DMS79 treated with DMSO at 0.1 percent for 48 hours (cell line): Measurements from ENCODE around the gene ATF5.
"Not testable (repeated sequence)": the region's sequence is repeated elsewhere in the genome, so short reads cannot be mapped to it uniquely, and the experiment has no call there.

Source experiments
- DNase-seq: peaks from one replicate; lab custom pipeline; 2025; lab: John Stamatoyannopoulos, UW

Gene ATF5

DNA sequence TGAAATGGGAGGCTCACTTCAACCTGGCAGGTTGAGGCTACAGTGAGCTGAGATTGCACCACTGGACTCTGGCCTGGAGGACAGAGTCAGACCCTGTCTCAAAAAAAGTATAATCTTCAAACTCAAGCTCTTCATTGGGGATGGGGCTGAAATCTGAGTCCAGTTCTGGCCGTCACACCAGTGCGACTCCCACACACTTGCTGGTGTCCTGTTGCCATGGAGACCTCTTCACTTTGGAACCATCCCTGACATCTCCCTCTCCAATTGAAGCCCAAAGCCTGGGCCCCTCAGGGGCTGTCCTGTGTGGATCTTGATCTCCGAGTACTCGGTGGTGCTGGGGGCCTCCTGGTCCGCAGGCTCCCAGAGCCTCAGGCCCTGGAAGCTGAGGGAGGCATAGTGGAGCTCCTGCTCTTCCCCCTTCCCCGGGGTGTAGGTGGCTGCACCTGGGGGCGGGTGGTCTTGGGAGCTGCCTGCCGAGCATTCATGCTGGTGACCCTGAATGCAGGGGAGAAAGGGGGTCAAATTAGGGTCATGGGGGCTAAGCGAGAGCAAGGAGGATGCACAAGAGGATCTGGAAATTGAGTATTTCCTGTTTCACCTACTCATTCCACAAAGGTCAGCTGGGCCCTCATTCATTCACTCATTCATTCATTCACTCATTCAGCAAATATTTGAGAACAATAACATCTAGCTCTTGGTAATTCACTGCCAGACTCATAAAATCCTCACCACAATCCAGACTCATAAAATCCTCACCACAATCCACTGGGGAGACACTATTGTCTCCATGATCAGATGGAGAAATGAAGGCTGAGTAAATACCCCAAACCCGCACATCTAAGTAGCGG is 21.0 kb downstream of the ATF5 start:
- DNase-seq, result no peak

GRCh38 chr19:49950590-49950948 is 21.6 kb downstream of the ATF5 start:
- no peak for DNase-seq

- no peak for DNase-seq
Measured at GRCh38 chr19:49950956-49951526, 22.0 kb downstream of the ATF5 start.

DNA sequence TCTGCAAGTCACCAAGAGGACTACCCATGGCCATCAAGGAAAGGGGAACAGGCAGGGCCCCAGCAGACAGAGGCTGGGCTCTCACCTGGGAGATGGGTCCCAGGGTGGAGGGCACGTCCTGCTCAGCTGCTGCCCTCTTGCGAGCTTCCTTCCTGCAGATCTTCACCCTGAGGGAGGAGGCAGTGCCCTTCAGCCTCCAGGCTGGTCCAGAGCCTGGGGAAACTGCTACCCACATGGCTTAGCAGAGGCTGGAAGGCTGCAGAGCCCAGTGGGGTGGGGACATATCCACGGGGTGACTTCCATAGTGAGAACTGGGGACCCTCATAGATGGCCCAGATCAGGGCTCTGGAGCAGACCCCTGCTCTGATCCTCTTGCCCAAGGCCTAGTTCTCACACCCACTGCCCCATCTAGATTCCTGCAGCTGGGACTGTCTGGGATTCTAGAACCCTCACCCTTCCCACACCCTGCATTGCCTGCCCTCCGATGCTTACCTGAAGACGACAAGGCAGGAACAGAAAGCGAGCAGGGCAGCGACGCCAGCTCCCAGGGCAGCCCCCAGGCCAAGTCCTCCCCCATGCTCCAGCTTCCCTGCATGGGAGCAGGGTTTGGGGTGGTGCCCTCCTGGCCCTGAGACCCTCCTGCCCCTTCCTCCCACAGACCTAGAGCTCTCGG is 22.9 kb downstream of the ATF5 start:
- no peak for DNase-seq

- no peak for DNase-seq
Measured at GRCh38 chr19:49952479-49952836, 23.5 kb downstream of the ATF5 start.

- DNase-seq, result no peak
Measured at GRCh38 chr19:49952906-49953305, 23.9 kb downstream of the ATF5 start.

DNA sequence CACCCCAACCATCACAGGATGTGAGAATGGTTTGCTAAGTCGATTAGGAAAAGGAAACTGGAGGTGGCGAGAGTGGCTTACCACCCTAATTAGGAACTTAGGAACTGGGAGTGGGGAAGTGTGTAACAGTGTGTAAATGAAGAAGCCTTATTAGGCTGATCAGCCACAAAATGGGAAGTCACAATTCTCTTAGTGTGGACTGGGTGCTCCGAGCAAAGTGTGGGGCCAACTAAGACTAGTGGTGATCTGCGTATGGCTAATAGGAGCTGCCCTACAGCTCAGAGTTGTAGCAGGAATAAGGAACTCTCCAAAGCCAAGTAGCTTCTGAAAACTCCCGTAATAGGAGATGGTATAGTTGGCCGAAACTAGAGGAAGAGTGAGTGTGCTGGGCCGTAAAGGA is 24.4 kb downstream of the ATF5 start:
- no peak for DNase-seq

DNA sequence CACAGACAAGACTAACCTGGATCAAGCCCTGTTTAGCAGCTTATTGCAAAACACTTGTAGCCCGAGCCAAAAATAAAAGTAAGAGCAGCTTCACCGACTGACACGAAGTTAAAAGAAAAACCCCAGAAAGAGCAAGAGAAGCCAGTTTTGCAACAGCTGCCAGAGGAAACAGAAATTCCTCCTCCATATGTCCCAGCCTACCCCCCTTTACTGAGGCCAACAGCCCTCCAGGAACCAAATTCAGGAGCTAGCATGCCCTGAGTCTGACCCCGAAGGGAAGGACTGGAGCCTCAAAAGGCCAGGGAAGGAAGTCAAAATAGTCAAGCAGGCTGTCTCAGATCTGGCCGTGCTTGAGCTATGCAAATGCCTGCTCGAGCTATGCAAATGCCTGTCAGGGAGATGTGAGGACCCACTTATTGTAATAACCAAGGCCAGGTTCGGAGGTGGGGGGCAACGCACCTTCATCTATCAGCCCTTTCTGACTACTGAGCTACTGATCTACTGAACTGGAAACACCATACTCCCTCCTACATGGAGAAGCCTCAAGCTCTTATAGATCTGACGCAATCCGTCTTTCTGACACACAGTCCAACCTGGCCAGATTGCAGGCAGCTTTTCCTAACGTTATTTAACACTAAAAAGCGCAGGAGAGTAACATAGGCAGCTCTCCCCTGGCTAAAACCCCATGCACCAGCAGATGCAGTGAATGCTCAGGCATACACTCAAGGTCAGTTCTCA is 25.3 kb downstream of the ATF5 start:
- no peak for DNase-seq

DNA sequence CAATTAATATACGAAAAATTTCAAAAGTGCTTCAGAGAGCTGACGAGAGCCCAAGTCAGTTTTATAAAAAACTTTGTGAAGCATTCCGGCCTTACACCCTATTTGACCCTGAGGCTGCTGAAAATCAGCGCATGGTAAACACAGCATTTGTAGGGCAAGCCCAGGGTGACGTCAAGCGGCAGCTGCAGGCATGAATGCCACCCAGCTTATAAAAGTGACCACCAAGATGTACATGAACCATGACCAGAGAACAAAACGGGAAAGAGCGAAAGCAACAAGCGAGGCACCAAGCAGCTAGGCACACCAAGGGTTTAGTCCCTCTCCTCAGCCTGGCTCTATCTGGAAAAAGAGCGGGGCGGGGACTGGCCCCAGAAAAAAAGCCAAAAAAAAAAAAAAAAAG is 25.9 kb downstream of the ATF5 start:
- DNase-seq, result no peak

DNA sequence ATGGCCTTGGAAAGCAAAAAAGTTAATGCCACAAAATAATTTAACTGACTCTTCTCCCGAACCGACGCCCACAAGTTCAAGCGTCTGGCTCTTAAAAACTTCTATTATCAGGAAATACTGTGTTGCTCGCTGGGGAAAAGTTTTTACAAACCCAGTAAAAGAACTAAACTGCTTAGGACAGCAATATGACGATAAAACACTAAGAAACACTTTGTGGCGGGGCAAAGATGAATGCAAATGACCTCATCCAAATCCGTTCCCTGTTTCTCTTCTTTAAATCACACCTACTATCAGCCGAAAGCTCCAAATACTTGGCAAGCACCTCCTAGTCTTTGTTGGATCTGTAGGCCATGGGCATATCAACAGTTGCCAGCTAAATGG is 27.1 kb downstream of the ATF5 start:
- DNase-seq, result no peak

DNA sequence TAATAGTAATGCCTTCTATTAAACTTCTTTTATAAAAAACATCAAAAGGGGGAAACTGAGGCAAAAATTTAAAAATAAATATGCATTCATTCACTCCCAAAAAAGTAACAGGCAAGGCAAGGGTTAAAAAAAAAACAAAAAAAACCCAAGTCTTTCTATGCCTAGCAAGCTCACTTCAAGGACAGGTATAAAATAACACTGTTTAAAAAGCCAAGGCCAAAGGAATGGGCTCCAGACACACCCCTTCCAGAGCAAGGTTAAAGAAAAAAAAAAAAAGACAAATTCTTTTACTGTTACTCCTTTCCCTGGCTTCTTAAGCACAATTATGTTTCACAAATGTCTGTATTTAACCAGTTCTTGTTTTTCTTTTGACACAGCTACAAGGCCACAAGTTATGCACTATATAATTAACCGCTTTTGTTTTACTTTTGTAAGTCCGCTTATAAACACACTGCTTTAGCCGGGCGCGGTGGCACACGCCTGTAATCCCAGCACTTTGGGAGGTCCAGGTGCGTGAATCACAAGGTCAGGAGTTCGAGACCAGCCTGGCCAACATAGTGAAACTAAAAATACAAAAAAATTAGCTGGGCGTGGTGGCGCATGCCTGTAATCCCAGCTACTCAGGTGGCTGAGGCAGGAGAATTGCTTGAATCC is 28.4 kb downstream of the ATF5 start:
- no peak for DNase-seq

DNA sequence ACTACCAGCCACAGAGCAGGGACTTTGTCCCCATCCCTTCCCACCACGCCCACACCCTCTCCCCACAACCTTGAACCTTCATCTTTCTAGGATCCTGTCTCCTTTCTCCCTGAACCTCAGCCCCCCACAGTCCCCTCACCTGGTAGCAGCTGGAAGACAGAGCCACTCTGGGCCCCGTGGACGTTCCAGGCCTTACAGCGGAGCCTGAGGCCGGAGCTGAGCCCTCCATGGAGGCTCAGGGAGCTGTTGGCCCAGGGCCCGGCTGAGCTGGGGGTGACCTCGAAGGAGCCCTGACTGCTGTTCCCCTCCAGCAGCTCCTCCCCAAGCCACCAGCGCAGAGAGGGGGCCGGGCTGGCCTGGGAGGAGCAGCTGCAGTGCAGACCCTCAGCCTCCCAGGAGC is 29.1 kb downstream of the ATF5 start:
- DNase-seq, result not testable (repeated sequence)

DNA sequence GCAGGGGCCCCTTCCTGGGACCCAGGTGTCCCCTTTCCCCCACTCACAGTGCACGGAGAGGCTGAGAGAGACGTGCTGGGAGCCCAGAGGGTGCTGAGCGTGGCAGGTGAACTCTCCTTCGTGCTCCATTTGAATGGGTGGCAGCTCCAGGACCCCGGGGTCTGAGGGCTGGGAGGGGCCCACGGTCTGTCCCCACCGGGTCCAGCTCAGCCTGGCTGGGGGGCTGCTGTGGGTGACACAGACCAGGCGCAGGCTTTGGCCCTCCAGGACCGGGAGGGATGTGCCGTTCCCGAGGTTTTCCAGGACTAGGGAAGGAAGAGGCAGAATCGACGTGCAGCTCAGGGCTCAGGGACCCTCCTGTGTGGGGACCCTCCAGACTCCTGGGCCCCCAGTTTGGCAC is 29.6 kb downstream of the ATF5 start:
- DNase-seq, result not testable (repeated sequence)

DNA sequence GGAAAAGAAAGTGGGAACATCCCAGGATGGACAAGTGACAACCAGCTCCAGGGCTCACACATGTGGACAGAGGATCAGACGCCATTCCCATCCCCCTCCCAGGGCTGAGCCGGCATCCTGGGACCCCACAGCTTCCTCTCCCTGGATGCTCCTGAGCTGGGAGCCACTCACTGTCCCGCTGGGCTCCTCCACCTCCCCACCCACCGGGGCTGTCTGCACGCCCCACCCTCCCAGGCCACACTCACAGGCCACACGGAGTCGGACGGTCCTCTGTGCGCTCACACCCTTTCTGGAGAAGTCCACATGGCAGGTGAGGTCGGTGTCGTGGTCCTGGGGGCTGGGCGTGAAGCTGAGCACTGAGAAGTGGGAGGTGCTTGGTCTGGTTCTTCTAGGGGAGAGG is 30.9 kb downstream of the ATF5 start:
- not testable (repeated sequence) for DNase-seq

GRCh38 chr19:49960980-49961379 is 32.0 kb downstream of the ATF5 start, which contains the start of gene SIGLEC11:
SIGLEC11 (minus strand) TSS chr19:49961172; CDS start chr19:49961081, 91 bp downstream.
- not testable (repeated sequence) for DNase-seq

DNA sequence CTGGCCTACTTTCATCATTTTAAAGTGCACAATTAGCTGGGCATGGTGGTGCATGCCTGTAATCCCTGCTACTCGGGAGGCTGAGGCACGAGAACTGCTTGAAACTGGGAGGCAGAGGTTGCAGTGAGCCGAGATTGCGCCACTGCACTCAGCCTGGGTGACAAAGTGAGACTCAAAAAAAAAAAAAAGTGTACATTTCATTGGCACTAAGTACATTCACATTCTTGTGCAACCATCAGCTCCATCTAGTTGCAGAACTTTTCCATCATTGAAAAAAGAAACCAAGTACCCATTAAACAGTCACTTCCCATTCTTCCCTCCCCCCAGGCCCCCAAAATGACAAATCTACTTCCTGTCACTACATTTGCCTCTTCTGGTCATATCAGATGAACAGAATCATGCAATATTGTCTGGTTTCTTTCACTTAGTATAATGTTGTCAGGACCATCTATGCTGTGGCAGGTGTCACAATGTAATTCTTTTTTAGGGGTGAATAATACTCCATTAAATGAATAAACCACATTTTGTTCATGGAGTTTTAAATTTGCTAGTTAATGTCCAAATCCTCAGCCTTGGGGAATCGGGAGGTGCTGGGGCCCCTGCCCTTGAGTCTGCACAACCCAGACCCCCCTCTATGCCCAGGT is 39.4 kb downstream of the ATF5 start:
- no peak for DNase-seq

- not testable (repeated sequence) for DNase-seq
Measured at GRCh38 chr19:49969355-49969754, 40.4 kb downstream of the ATF5 start.

DNA sequence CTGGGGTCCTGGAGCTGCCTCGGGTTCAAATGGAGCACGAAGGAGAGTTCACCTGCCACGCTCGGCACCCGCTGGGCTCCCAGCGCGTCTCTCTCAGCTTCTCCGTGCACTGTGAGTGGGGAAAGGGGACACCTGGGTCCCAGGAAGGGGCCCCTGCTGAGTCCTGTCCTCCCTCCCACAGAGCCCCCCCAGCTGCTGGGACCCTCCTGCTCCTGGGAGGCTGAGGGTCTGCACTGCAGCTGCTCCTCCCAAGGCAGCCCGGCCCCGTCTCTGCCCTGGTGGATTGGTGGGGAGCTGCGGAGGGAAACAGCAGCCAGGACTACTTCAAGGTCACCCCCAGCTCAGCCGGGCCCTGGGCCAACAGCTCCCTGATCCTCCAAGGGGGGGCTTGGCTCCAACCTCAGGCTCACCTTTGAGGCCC is 43.0 kb downstream of the ATF5 start:
- no peak for DNase-seq

- no peak for DNase-seq
Measured at GRCh38 chr19:49972841-49973240, 43.8 kb downstream of the ATF5 start.

GRCh38 chr19:49973987-49974386 is 45.0 kb downstream of the ATF5 start:
- DNase-seq, result no peak

DNA sequence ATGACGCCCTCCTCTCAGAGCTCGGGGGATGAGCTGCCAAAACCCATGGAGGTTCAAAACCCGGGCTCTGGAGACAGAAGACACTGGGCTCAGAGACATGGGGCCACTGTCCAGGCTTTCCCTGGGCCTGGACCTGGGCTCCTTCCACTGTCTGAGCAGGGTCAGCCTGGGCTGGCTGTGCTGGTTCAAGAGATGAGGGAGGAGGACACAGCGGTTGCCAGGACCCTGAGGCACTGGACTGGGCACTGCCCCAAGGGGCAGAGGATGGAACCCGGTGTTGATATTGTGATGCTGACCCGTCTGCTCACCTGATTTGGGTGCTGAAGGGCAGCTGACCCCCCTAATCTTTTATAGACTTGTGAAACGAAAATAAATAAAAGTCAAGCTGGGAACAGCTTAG is 46.0 kb downstream of the ATF5 start:
- no peak for DNase-seq

- DNase-seq, result no peak
Measured at GRCh38 chr19:49976496-49976895, 47.5 kb downstream of the ATF5 start.
